ENCODE results near the gene HTR7. TPM values are rescaled to one million over a fixed set of nuclear protein-coding genes. Genes with fewer than 3 reads are reported as not detected.
"Not testable (repeated sequence)": the region's sequence is repeated elsewhere in the genome, so short reads cannot be mapped to it uniquely, and the experiment has no call there.

Gene HTR7
- total RNA-seq, 5 donors from 2014 or later (not counting 1 experiment from before 2014, with no cell fraction given), result 0.07 TPM; not detected in 4

- no CpG with 5 or more reads among the region's 1 CpG for WGBS (ENCODE audit: insufficient coverage)
- ChIA-PET POLR2A (no interaction called here), CTCF (no interaction called here)
Measured at GRCh38 chr10:90818736-90819135, 39.1 kb downstream of the HTR7 start.

DNA sequence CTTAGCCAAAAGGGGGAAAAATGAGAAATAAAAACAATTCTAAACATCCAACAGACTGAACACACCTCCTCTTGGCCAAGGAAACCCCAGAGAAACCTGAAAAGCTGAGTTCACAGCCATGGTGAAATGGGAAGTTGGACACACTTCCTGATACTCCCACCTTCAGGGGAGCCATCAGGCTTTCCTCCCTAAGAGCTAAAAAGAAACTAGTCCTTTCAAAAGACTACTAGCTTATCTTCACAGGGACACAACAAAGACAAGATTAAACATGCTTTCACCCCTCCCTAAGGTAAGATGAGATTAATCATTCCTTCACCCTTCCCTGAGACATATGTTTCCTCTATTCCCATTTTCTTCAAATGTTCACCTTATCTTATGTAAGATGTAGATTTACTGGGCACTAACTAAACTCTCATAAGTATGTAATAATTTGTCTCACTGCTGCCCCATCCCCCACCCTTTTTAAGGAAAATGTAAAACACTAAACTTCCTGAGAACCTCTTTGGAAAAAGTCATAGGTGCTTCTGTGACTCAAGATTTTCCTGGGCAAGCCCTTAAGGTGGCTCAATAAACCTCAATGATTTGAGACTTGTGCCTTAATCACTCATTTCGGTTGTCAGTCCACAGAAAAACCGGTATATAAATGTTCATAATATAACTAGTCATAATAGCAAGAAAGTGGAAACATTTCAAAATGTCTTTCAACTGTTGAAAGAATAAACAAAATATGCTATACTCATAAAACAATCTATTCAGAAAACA lies 40.5 kb downstream of the HTR7 start:
- ChIA-PET CTCF (no interaction called here), POLR2A (no interaction called here)
- Histone ChIP-seq H3K4me1 (ENCODE audit: control insufficient read depth in 1 of 2, extremely low read depth in 1 of 2, insufficient read depth in 2 of 2, low read length in 2 of 2) (no peaks in the 10 kb centered on the region), H3K27me3 (replicated peaks in 1 of 2; ENCODE audit: control insufficient read depth in 2 of 2, extremely low read depth in 1 of 2, insufficient read depth in 2 of 2, low read length in 1 of 2) (peaks cover 0 to 3% of the 10 kb centered on the region in 2 experiments), H3K4me3 (ENCODE audit: control insufficient read depth in 1 of 2, extremely low read depth in 1 of 2, low read length in 1 of 2) (no peak overlapping the region), H3K9me3 (no peaks in the 10 kb centered on the region), H3K36me3 (ENCODE audit: control insufficient read depth in 2 of 2, extremely low read depth in 1 of 2, insufficient read depth in 1 of 2, low read length in 1 of 2) (no peaks in the 10 kb centered on the region), H3K27ac (ENCODE audit: low read length) (no peak overlapping the region)
- no peak overlapping the region for H3K27ac Mint-ChIP-seq
- H3K36me3 Mint-ChIP-seq, result peaks cover 3% of the 10 kb centered on the region
- no peak for ATAC-seq (replicated peaks in 1 of 4)
- H3K4me3 Mint-ChIP-seq, result no peak overlapping the region
- no peaks in the 10 kb centered on the region for H3K4me1 Mint-ChIP-seq
- peaks cover 8 to 12% of the 10 kb centered on the region in 2 donors for H3K27me3 Mint-ChIP-seq
- H3K9me3 Mint-ChIP-seq, result peaks cover 3 to 8% (median 8%) of the 10 kb centered on the region in 3 donors
- no peak for DNase-seq
- no CpG with 5 or more reads among the region's 2 CpGs for WGBS (ENCODE audit: insufficient coverage)

More at GRCh38 chr10:90818736-90819135, 39.1 kb downstream of the HTR7 start:
- no peak overlapping the region for H3K4me3 Mint-ChIP-seq
- DNase-seq (no peak), ATAC-seq (replicated peaks in 1 of 4) (no peak)
- Histone ChIP-seq H3K27me3 (replicated peaks in 1 of 2; ENCODE audit: control insufficient read depth in 2 of 2, extremely low read depth in 1 of 2, insufficient read depth in 2 of 2, low read length in 1 of 2) (peaks cover 0 to 10% of the 10 kb centered on the region in 2 experiments), H3K36me3 (ENCODE audit: control insufficient read depth in 2 of 2, extremely low read depth in 1 of 2, insufficient read depth in 1 of 2, low read length in 1 of 2) (no peaks in the 10 kb centered on the region), H3K27ac (ENCODE audit: low read length) (no peak overlapping the region), H3K4me3 (ENCODE audit: control insufficient read depth in 1 of 2, extremely low read depth in 1 of 2, low read length in 1 of 2) (no peak overlapping the region), H3K4me1 (ENCODE audit: control insufficient read depth in 1 of 2, extremely low read depth in 1 of 2, insufficient read depth in 2 of 2, low read length in 2 of 2) (no peaks in the 10 kb centered on the region), H3K9me3 (no peaks in the 10 kb centered on the region)
- H3K9me3 Mint-ChIP-seq, result peaks cover 7 to 10% (median 9%) of the 10 kb centered on the region in 3 donors
- H3K27me3 Mint-ChIP-seq, result peaks cover 16 to 19% of the 10 kb centered on the region in 2 donors
- H3K4me1 Mint-ChIP-seq, result no peaks in the 10 kb centered on the region
- H3K36me3 Mint-ChIP-seq, result peaks cover 5% of the 10 kb centered on the region
- H3K27ac Mint-ChIP-seq, result no peak overlapping the region

- ChIA-PET CTCF (no interaction called here), POLR2A (no interaction called here)
- Histone ChIP-seq H3K27ac (ENCODE audit: low read length) (no peak overlapping the region), H3K4me1 (ENCODE audit: control insufficient read depth in 1 of 2, extremely low read depth in 1 of 2, insufficient read depth in 2 of 2, low read length in 2 of 2) (no peaks in the 10 kb centered on the region), H3K4me3 (ENCODE audit: control insufficient read depth in 1 of 2, extremely low read depth in 1 of 2, low read length in 1 of 2) (no peak overlapping the region), H3K27me3 (replicated peaks in 1 of 2; ENCODE audit: control insufficient read depth in 2 of 2, extremely low read depth in 1 of 2, insufficient read depth in 2 of 2, low read length in 1 of 2) (peaks cover 0 to 2% of the 10 kb centered on the region in 2 experiments), H3K9me3 (no peaks in the 10 kb centered on the region), H3K36me3 (ENCODE audit: control insufficient read depth in 2 of 2, extremely low read depth in 1 of 2, insufficient read depth in 1 of 2, low read length in 1 of 2) (no peaks in the 10 kb centered on the region)
- Mint-ChIP-seq H3K4me3 (no peak overlapping the region), H3K27ac (no peak overlapping the region), H3K9me3 (no peaks in the 10 kb centered on the region), H3K36me3 (no peaks in the 10 kb centered on the region), H3K4me1 (no peaks in the 10 kb centered on the region), H3K27me3 (peaks cover under 1 to 8% of the 10 kb centered on the region in 2 donors)
- ATAC-seq (replicated peaks in 1 of 4) (no peak), DNase-seq (no peak)
- WGBS (ENCODE audit: insufficient coverage), result no CpG with 5 or more reads among the region's 5 CpGs
Measured at GRCh38 chr10:90816466-90816865, 41.4 kb downstream of the HTR7 start.

DNA sequence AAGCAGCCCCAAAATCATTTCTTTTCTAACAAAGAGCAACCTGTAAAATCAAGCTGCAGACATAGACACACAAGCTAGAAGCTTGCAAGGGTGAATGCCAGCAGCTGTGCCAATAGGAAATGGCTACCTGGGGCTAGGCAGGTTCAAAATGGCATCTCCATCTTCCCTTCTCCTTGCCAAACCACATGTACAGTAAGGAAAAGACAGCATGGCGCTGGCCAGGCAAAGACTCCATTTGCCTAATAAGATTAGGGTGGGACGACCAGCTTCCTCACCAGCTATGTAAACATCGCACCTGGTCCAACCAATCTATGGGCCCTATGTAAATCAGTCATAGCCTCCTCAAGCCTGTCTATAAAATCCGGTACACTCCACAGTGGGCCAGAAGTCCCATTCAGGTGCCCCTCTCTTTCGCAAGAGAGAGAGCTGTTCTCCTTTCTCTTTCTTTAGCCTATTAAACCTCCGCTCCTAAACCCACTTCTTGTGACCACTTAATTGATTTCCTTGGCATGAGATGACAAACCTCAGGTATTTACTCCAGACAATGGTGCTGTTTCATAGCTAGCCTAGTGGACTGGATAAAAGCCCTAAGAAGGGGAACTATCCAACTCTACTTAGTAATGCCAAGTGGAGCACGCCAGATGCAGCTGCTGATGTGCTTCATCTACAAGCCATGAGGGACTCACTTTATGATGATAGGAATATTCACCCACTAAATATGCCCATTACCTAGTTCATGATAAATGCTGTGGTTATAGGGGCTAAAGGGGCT lies 44.1 kb downstream of the HTR7 start:
- POLR2A ChIA-PET, result no interaction called here
- no peaks in the 10 kb centered on the region for H3K4me1 ChIP-seq (ENCODE audit: control insufficient read depth in 1 of 2, extremely low read depth in 1 of 2, insufficient read depth in 2 of 2, low read length in 2 of 2)
- no peak for DNase-seq
- Mint-ChIP-seq H3K27ac (no peak overlapping the region), H3K4me3 (no peak overlapping the region), H3K27me3 (peaks cover 0 to 6% of the 10 kb centered on the region in 2 donors), H3K36me3 (no peaks in the 10 kb centered on the region), H3K4me1 (no peaks in the 10 kb centered on the region), H3K9me3 (no peaks in the 10 kb centered on the region)
- H3K4me3 ChIP-seq (ENCODE audit: control insufficient read depth in 1 of 2, extremely low read depth in 1 of 2, low read length in 1 of 2), result no peak overlapping the region
- CTCF ChIA-PET, result no interaction called here
- no peaks in the 10 kb centered on the region for H3K36me3 ChIP-seq (ENCODE audit: control insufficient read depth in 2 of 2, extremely low read depth in 1 of 2, insufficient read depth in 1 of 2, low read length in 1 of 2)
- no peak overlapping the region for H3K27ac ChIP-seq (ENCODE audit: low read length)
- no peaks in the 10 kb centered on the region for H3K9me3 ChIP-seq
- no peak for ATAC-seq (replicated peaks in 1 of 4)
- WGBS (ENCODE audit: insufficient coverage), result 100% methylated on average over 6 of the region's 7 CpGs
- no peaks in the 10 kb centered on the region for H3K27me3 ChIP-seq (replicated peaks in 1 of 2; ENCODE audit: control insufficient read depth in 2 of 2, extremely low read depth in 1 of 2, insufficient read depth in 2 of 2, low read length in 1 of 2)

DNA sequence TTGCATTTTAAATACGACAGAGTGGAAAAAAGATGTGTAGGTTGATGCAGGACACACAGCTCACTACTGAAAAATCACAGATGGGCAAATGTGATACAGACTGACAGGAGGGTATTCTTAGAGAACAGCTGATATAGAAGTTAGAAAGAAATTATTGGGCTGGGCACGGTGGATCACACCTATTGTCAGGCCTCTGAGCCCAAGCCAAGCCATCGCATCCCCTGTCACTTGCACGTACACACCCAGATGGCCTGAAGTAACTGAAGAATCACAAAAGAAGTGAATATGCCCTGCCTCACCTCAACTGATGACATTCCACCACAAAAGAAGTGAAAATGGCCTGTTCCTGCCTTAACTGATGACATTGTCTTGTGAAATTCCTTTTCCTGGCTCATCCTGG lies 50.7 kb downstream of the HTR7 start:
- H3K4me1 ChIP-seq (ENCODE audit: control insufficient read depth in 1 of 2, extremely low read depth in 1 of 2, insufficient read depth in 2 of 2, low read length in 2 of 2); H3K9me3 Mint-ChIP-seq; DNase-seq; ATAC-seq (replicated peaks in 1 of 4); H3K36me3 ChIP-seq (ENCODE audit: control insufficient read depth in 2 of 2, extremely low read depth in 1 of 2, insufficient read depth in 1 of 2, low read length in 1 of 2); CTCF ChIA-PET; H3K9me3 ChIP-seq; H3K27ac Mint-ChIP-seq; H3K27me3 ChIP-seq (replicated peaks in 1 of 2; ENCODE audit: control insufficient read depth in 2 of 2, extremely low read depth in 1 of 2, insufficient read depth in 2 of 2, low read length in 1 of 2); H3K36me3 Mint-ChIP-seq; H3K4me1 Mint-ChIP-seq; H3K27ac ChIP-seq (ENCODE audit: low read length); H3K4me3 Mint-ChIP-seq; H3K4me3 ChIP-seq (ENCODE audit: control insufficient read depth in 1 of 2, extremely low read depth in 1 of 2, low read length in 1 of 2): not testable (repeated sequence)
- peaks cover 6 to 20% of the 10 kb centered on the region in 2 donors for H3K27me3 Mint-ChIP-seq
- WGBS (ENCODE audit: insufficient coverage), result 93% methylated on average over 3 of the region's 4 CpGs
- POLR2A ChIA-PET, result interaction anchor here in 1 of 2 donors (0.6 kb wide), 1 partner anchor 365 kb away, joined by 8 read pairs; no protein-coding TSS in a partner anchor

DNA sequence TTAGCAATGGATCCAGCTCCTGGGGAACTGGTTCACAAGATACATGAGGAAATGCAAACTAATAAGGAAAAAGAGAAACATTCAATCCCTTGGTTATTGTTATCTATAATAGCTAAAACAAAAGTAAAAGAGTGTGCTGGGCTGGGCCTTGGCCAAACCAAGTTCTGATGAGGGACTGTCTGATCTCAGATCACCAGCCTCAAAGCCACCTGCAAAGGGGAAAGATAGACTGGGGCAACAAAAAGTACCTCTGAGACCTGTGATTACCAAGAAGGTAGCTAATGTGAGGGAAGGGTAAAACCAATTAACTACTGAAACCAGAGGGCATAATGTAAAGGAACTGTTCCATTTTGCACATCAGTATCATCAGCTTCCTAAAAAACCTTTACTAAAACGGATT lies 51.2 kb downstream of the HTR7 start:
- H3K27me3 ChIP-seq (replicated peaks in 1 of 2; ENCODE audit: control insufficient read depth in 2 of 2, extremely low read depth in 1 of 2, insufficient read depth in 2 of 2, low read length in 1 of 2), result no peaks in the 10 kb centered on the region
- H3K27ac Mint-ChIP-seq, result no peak overlapping the region

More for the DNA sequence above, 51.2 kb downstream of the HTR7 start:
- Histone ChIP-seq H3K27ac (ENCODE audit: low read length) (no peak overlapping the region), H3K9me3 (no peaks in the 10 kb centered on the region), H3K4me3 (ENCODE audit: control insufficient read depth in 1 of 2, extremely low read depth in 1 of 2, low read length in 1 of 2) (no peak overlapping the region), H3K36me3 (ENCODE audit: control insufficient read depth in 2 of 2, extremely low read depth in 1 of 2, insufficient read depth in 1 of 2, low read length in 1 of 2) (no peaks in the 10 kb centered on the region), H3K4me1 (ENCODE audit: control insufficient read depth in 1 of 2, extremely low read depth in 1 of 2, insufficient read depth in 2 of 2, low read length in 2 of 2) (no peaks in the 10 kb centered on the region)
- ChIA-PET CTCF (no interaction called here), POLR2A (interaction anchor here in 1 of 2 donors (0.6 kb wide), 1 partner anchor 365 kb away, joined by 8 read pairs; no protein-coding TSS in a partner anchor)
- Mint-ChIP-seq H3K9me3 (no peaks in the 10 kb centered on the region), H3K4me3 (no peak overlapping the region), H3K36me3 (no peaks in the 10 kb centered on the region), H3K27me3 (peaks cover 6 to 20% of the 10 kb centered on the region in 2 donors), H3K4me1 (no peaks in the 10 kb centered on the region)
- ATAC-seq (replicated peaks in 1 of 4) (no peak), DNase-seq (no peak)
- no CpG with 5 or more reads among the region's 1 CpG for WGBS (ENCODE audit: insufficient coverage)

Measured in T-cell (primary cell).